ENCODE results near the gene KAZN.
A peak's percentile ranks its signal among the peaks of the same experiment; 100 is the strongest.

Gene KAZN

DNA sequence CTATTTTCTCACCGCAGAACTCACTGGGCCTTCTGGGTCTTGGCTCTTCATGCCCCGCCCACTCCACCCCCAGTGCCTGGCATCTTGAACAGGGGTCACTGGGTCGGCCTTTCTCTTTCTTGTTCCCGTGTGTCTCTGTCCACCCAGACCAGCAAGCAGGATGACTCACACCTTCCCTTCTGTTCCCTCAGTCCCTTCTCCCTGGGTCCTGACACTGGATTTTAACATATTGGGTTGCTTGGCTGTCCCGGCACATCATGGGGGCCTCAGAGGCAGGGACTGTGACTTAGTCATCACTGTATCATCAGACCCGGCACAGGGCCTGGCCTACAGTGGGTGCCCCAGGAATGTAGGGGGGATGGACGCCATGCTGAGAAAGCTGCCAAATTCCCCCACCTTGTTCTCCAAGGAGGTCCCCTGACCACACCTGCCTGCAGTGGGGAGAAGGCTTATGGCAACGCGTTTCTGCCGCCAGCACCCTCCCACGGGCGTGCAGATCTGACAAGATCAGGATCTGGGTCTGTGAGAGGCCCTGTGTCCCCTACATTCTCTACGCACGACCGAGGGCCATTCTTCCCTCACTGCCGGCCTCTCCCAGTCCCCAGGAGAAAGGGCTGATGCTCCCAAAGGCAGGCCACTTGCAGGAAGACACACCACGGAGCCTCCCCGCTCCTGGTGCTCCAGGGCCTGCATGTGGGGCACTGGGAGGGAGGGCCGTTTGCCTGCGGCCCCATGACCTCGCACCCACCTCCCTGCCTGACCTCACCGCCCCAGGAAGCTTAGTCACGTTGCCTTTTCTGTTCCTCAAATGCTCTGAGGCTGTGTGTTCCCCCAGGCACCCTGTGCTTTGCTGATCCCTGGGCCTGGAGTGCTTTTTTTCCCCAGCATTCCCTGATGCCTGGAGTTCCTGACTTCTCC, 397.9 kb downstream of the KAZN start:
- H3K4me3 ChIP-seq (ENCODE audit: low read length), result no peak overlapping the region
- TF ChIP-seq, protein P1, sequence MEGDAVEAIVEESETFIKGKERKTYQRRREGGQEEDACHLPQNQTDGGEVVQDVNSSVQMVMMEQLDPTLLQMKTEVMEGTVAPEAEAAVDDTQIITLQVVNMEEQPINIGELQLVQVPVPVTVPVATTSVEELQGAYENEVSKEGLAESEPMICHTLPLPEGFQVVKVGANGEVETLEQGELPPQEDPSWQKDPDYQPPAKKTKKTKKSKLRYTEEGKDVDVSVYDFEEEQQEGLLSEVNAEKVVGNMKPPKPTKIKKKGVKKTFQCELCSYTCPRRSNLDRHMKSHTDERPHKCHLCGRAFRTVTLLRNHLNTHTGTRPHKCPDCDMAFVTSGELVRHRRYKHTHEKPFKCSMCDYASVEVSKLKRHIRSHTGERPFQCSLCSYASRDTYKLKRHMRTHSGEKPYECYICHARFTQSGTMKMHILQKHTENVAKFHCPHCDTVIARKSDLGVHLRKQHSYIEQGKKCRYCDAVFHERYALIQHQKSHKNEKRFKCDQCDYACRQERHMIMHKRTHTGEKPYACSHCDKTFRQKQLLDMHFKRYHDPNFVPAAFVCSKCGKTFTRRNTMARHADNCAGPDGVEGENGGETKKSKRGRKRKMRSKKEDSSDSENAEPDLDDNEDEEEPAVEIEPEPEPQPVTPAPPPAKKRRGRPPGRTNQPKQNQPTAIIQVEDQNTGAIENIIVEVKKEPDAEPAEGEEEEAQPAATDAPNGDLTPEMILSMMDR (conservative IDR thresholded peaks at IDR 0.05; ENCODE audit: low read length), result no peak
- peak; percentile 72 for DNase-seq (ENCODE audit: low read depth)

DNA sequence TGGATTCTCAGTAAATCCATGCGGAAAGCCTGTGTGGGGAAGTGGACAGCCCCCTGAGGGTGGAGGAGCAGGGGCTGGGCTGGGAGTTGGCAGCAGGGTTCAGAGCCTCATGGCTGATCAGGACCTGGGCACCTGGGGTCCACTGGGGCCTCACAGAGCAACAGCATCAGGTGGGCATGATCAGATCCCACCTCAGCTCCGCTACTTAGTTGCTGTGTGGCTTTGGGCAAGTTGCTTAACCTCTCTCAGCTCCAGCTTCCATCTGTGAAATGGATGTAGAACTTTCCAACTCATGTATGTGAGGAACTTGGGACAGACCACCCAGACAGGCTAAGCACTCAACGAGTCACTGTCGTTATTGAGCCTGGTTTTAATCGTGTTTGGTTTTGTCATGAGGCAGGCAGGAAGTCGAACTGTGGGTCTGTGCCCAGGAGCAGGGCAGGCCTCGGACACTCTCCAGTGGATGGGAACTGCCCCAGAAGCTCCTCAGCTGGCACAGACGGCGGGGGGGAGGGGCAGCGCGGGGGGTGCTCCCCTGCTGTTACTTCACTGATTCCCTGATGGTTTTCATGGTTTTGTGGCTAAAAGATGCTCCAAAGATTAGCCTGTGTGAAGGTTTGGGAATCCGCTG, 399.3 kb downstream of the KAZN start:
- no peak overlapping the region for H3K4me3 ChIP-seq (ENCODE audit: low read length)
- TF ChIP-seq, protein P1 (conservative IDR thresholded peaks at IDR 0.05; ENCODE audit: low read length), result no peak
- DNase-seq (ENCODE audit: low read depth), result peak; percentile 56

DNA sequence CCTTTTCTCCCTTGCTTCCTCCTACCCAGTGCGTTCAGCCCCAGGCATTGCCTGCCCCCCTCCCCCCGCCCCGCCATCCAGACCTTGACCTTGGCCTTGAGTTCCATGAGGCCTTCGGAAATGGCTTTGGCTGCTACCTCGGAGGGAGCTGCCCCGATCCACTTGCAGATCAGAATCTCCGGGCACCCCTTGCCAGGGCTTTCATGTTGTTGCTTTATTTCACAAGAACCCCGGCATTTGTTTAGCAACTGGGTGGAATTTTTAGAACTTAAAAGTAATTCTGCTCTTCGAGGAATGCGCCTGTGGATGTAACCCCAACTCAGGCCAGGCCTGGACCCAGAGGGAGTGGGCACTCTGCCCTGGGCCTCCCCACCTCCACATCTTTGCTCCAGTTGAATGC, 401.0 kb downstream of the KAZN start:
- TF ChIP-seq, protein P1 (conservative IDR thresholded peaks at IDR 0.05; ENCODE audit: low read length), result no peak
- no peak for DNase-seq (ENCODE audit: low read depth)

DNA sequence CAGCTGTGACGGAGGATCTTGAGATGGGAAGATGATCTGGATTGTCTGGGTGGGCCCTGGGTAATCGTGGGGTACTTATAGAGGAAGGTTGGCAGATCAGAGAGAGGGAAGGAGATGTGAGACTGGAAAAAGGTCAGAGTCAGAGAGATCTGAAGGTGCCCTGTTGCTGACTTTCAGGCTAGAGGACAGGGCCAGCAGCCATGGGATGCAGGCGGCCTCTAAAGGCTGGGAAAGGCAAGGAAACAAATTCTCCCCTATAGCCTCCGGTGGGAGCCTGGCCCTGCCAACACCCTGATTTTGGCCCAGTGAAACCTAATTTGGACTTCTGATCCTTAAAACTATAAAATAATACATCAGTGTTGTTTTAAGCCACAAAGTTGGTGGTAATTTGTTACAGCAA, 401.5 kb downstream of the KAZN start:
- DNase-seq (ENCODE audit: low read depth), result no peak
- no peak overlapping the region for H3K4me3 ChIP-seq (ENCODE audit: low read length)
- TF ChIP-seq, protein P1 (conservative IDR thresholded peaks at IDR 0.05; ENCODE audit: low read length), result no peak

More for the DNA sequence above, 401.0 kb downstream of the KAZN start:
- no peak overlapping the region for H3K4me3 ChIP-seq (ENCODE audit: low read length)

DNA sequence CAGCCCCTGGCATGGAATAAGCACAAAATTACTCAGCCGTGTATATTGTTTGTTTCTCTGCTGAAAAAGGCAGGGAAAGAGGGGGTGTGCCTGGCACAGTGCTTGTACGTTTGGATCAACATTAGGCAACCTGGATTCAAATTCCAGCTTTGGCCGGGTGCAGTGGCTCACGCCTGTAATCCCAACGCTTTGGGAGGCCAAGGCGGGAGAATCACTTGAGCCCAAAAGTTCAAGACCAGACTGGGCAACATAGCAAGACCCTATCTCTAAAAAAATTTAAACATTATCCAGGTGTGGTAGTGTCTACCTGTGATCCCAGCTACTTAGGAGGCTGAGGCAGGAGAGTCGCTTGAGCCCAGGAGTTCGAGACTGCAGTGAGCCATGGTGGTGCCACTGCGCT, 402.2 kb downstream of the KAZN start:
- H3K4me3 ChIP-seq (ENCODE audit: low read length), result no peak overlapping the region
- DNase-seq (ENCODE audit: low read depth), result no peak
- TF ChIP-seq, protein P1 (conservative IDR thresholded peaks at IDR 0.05; ENCODE audit: low read length), result no peak

DNA sequence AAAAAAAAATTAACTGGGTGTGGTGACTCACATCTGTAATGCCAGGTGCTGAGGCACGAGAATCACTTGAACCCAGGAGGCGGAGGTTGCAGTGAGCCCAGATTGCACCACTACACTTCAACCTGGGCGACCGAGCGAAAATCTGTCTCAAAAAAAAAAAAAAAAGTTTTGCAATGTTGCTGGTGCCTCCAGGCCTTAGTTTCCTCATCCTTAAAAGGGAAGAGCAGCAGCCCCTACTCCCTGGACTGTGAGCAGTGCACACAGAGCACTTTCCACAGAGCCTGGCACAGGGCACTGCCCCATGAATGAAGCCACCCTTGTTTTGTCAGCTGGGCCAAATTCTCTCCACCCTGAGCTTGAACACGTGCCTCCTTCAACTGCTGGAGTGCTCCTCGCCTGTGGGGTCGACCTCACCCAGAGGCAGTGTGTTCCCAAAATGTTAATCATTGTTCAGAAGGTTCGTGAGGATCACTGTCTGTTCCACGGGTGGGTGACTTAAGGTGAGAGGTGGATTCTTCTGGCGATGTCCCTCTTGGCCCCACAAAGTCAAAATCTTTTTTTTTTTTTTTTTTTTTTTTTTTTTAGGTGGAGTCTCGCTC, 402.9 kb downstream of the KAZN start:
- no peak for DNase-seq (ENCODE audit: low read depth)
- TF ChIP-seq, protein P1 (conservative IDR thresholded peaks at IDR 0.05; ENCODE audit: low read length), result no peak
- H3K4me3 ChIP-seq (ENCODE audit: low read length), result no peak overlapping the region
